H9 (cell line): ENCODE measurements around the gene EQTN. TPM values are rescaled to one million over a fixed set of nuclear protein-coding genes. Genes with fewer than 3 reads are reported as not detected.

Experiments
- DNase-seq: peaks from one replicate; pipeline ENCODE4 v3.0.0-alpha.2; 2017
- H2AFZ ChIP-seq: one replicate; pipeline ENCODE4 v1.6.1; 2013; ENCODE audit warnings: mild to moderate bottlenecking, low read length, control low read depth, moderate library complexity
- H2AK5ac ChIP-seq: 2 replicates; pipeline ENCODE4 v1.6.1; 2013; ENCODE audit warnings: low read length, control low read depth, mixed read lengths; ENCODE audit not compliant: insufficient read length
- H2BK120ac ChIP-seq: one replicate; pipeline ENCODE4 v1.6.1; 2013; ENCODE audit warnings: low read depth, mild to moderate bottlenecking, low read length, control low read depth, inconsistent platforms; ENCODE audit not compliant: poor library complexity, severe bottlenecking
- H2BK12ac ChIP-seq: 2 replicates; pipeline ENCODE4 v1.6.1; 2013; ENCODE audit warnings: low read length, control low read depth, mixed read lengths, low read depth; ENCODE audit not compliant: insufficient read length
- H2BK15ac ChIP-seq: 2 replicates; pipeline ENCODE4 v1.6.1; 2013; ENCODE audit warnings: low read depth, low read length, control low read depth
- H2BK20ac ChIP-seq: one replicate; pipeline ENCODE4 v1.6.1; 2013; ENCODE audit warnings: low read depth, mild to moderate bottlenecking, low read length, control low read depth, inconsistent platforms; ENCODE audit not compliant: poor library complexity, severe bottlenecking
- H2BK5ac ChIP-seq: 2 replicates; pipeline ENCODE4 v1.6.1; 2013; ENCODE audit warnings: low read length, control low read depth, mixed read lengths; ENCODE audit not compliant: insufficient read length
- H3K14ac ChIP-seq: 2 replicates; pipeline ENCODE4 v1.6.1; 2013; ENCODE audit warnings: low read length, control low read depth; ENCODE audit not compliant: insufficient read depth
- H3K18ac ChIP-seq: 2 replicates; pipeline ENCODE4 v1.6.1; 2013; ENCODE audit warnings: low read depth, mild to moderate bottlenecking, mixed read lengths, low read length, control low read depth; ENCODE audit not compliant: insufficient read length
- H3K23ac ChIP-seq: 2 replicates; pipeline ENCODE4 v1.6.1; 2013; ENCODE audit warnings: low read length, control low read depth, mixed read lengths, low read depth; ENCODE audit not compliant: insufficient read length
- H3K23me2 ChIP-seq: 2 replicates; pipeline ENCODE4 v1.6.1; 2013; ENCODE audit warnings: low read depth, mild to moderate bottlenecking, mixed read lengths, low read length, control low read depth; ENCODE audit not compliant: insufficient read length, poor library complexity, severe bottlenecking
- H3K27ac ChIP-seq: 2 replicates; pipeline ENCODE4 v1.5.1; 2013; ENCODE audit warnings: low read length, control low read depth, mixed read lengths, low read depth; ENCODE audit not compliant: insufficient read length
- H3K27me3 ChIP-seq: 2 replicates; pipeline ENCODE4 v1.6.1; 2013; ENCODE audit warnings: low read length, control low read depth, inconsistent platforms; ENCODE audit not compliant: insufficient read depth
- H3K4ac ChIP-seq: 2 replicates; pipeline ENCODE4 v1.6.1; 2013; ENCODE audit warnings: low read depth, mild to moderate bottlenecking, control low read depth, inconsistent platforms, low read length, moderate library complexity
- H3K4me1 ChIP-seq: 2 replicates; pipeline ENCODE4 v1.6.1; 2013; ENCODE audit warnings: low read length, control low read depth, inconsistent platforms; ENCODE audit not compliant: insufficient read depth
- H3K4me2 ChIP-seq: 2 replicates; pipeline ENCODE4 v1.6.1; 2013; ENCODE audit warnings: low read length, control low read depth, mixed read lengths; ENCODE audit not compliant: insufficient read length, insufficient read depth
- H3K56ac ChIP-seq: 2 replicates; pipeline ENCODE4 v1.6.1; 2013; ENCODE audit warnings: low read depth, mild to moderate bottlenecking, mixed read lengths, low read length, control low read depth; ENCODE audit not compliant: insufficient read length
- H3K79me1 ChIP-seq: 2 replicates; pipeline ENCODE4 v1.6.1; 2013; ENCODE audit warnings: low read depth, mild to moderate bottlenecking, moderate library complexity, low read length, control low read depth, inconsistent platforms; ENCODE audit not compliant: insufficient read depth, poor library complexity, severe bottlenecking
- H3K79me2 ChIP-seq: 2 replicates; pipeline ENCODE4 v1.6.1; 2013; ENCODE audit warnings: low read length, control low read depth, inconsistent platforms; ENCODE audit not compliant: insufficient read depth
- H3K9ac ChIP-seq: 2 replicates; pipeline ENCODE4 v1.6.1; 2013; ENCODE audit warnings: low read length, control low read depth, mixed read lengths; ENCODE audit not compliant: insufficient read length; ENCODE audit errors: extremely low read depth
- H3K9me3 ChIP-seq: one replicate; pipeline ENCODE4 v1.6.1; 2013; ENCODE audit warnings: low read depth, low read length, inconsistent platforms; ENCODE audit not compliant: control insufficient read depth
- H3T11ph ChIP-seq: one replicate; pipeline ENCODE4 v1.6.1; 2013; ENCODE audit warnings: mild to moderate bottlenecking, low read length, control low read depth, inconsistent platforms
- H4K20me1 ChIP-seq: one replicate; pipeline ENCODE4 v1.6.1; 2013; ENCODE audit not compliant: control insufficient read depth, insufficient read length, insufficient read depth
- H4K5ac ChIP-seq: 2 replicates; pipeline ENCODE4 v1.6.1; 2013; ENCODE audit warnings: low read depth, mild to moderate bottlenecking, mixed read lengths, low read length, control low read depth; ENCODE audit not compliant: insufficient read length
- H4K8ac ChIP-seq: replicated peaks from 2 replicates; pipeline ENCODE4 v1.6.1; 2013; ENCODE audit warnings: low read length, control low read depth, mixed read lengths, low read depth; ENCODE audit not compliant: insufficient read length
- H4K91ac ChIP-seq: 2 replicates; pipeline ENCODE4 v1.6.1; 2013; ENCODE audit warnings: low read depth, mild to moderate bottlenecking, moderate library complexity, mixed read lengths, low read length, control low read depth; ENCODE audit not compliant: insufficient read length
- H3K27ac Mint-ChIP-seq, 3 experiments: 2 replicates in 2 of 3; 3 replicates in 1 of 3; pipeline ENCODE4 v1.8.0; 2020 to 2021; ENCODE audit warnings: mixed read lengths in 3 of 3, mild to moderate bottlenecking in 1 of 3, moderate library complexity in 1 of 3
- H3K27me3 Mint-ChIP-seq: 2 replicates; pipeline ENCODE4 v1.8.0; 2021; ENCODE audit warnings: low read depth, mild to moderate bottlenecking, moderate library complexity, mixed read lengths
- H3K36me3 Mint-ChIP-seq, 3 experiments: 2 replicates in 2 of 3; 3 replicates in 1 of 3; pipeline ENCODE4 v1.8.0; 2020 to 2021; ENCODE audit warnings: low read depth in 3 of 3, mixed read lengths in 3 of 3; ENCODE audit not compliant: insufficient read depth in 1 of 3
- H3K4me1 Mint-ChIP-seq, 2 experiments: 2 replicates each; pipeline ENCODE4 v1.8.0; 2020; ENCODE audit warnings: mixed read lengths in 2 of 2
- H3K4me3 Mint-ChIP-seq, 2 experiments: 2 replicates in 1 of 2; 3 replicates in 1 of 2; pipeline ENCODE4 v1.8.0; 2020 to 2021; ENCODE audit warnings: mild to moderate bottlenecking in 2 of 2, mixed read lengths in 2 of 2, moderate library complexity in 1 of 2
- H3K9me3 Mint-ChIP-seq, 2 experiments: 2 replicates in 1 of 2; 3 replicates in 1 of 2; pipeline ENCODE4 v1.8.0; 2020; ENCODE audit warnings: mild to moderate bottlenecking in 2 of 2, mixed read lengths in 2 of 2, moderate library complexity in 1 of 2
- WGBS: extraction: QIAGEN DNeasy Blood & Tissue Kit; methylation state at CpG from one replicate; pipeline ENCODE4 v1.1.7; 2013; ENCODE audit warnings: missing lambda C conversion rate, low lambda C conversion rate, mixed read lengths; ENCODE audit not compliant: insufficient read length; ENCODE audit errors: extremely low coverage; 5-methylcytosine and 5-hydroxymethylcytosine counted together
- total RNA-seq: library from RNA; stranded (reverse); gene quantifications from 2 replicates; pipeline ENCODE4 v1.2.1, GENCODE V29; 2021
- TF ChIP-seq, protein P1 (sequence below): fragments of 200-600 bp; sonication (generic); conservative IDR thresholded peaks from 3 replicates; pipeline ENCODE4 v1.8.0; 2021; ENCODE audit warnings: antibody characterized with exemption, mild to moderate bottlenecking

EQTN gene
- total RNA-seq, 1 experiment from 2014 or later: not detected

DNA sequence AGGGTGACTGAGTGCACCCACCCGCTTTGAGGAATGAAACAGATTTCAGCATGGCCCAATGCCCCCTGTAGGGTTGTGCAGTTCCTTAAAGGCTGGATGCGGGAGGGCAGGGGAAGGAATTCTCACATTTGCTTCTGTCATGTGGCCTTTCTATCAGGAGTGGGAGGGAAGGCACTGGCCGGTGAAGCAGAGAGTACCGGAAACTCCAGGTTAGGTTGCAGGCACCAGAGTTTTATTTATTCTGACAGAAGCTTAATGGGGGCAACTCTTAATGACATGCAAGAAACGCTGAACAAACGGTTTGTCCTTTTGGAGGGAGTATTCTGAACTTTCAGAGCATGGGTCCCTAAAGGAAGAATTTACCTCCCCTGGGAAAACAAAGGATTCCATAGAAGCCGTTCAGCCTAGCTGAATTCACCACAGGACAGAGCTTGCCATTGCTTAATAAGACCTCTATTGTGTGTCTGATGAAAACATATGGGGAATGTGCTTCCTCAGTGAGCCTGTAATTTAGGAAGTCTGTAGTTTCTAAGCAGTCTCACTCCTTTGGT lies 44.1 kb upstream of the EQTN start:
- Histone ChIP-seq H3K23me2 (no peaks in the 10 kb centered on the region), H4K20me1 (no peaks in the 10 kb centered on the region), H2BK15ac (no peak overlapping the region), H3K9me3 (no peaks in the 10 kb centered on the region), H3K79me1 (no peaks in the 10 kb centered on the region), H4K5ac (no peak overlapping the region), H3K27ac (no peak overlapping the region), H3K4ac (no peak overlapping the region), H3K4me2 (no peak overlapping the region), H2BK12ac (no peak overlapping the region), H3K9ac (no peak overlapping the region), H3K79me2 (no peaks in the 10 kb centered on the region), H3K4me1 (peaks cover 11% of the 10 kb centered on the region), H2BK20ac (no peak overlapping the region), H3K14ac (0 out of 2 replicates have a peak overlapping the region, but pooled peaks have one; percentile 43), H2BK120ac (no peak overlapping the region), H3T11ph (no peak overlapping the region), H3K27me3 (no peaks in the 10 kb centered on the region), H3K56ac (no peak overlapping the region), H2AK5ac (no peak overlapping the region), H3K23ac (no peak overlapping the region), H2BK5ac (no peak overlapping the region), H4K91ac (no peak overlapping the region), H2AFZ (no peak overlapping the region), H3K18ac (no peak overlapping the region), H4K8ac (no peak overlapping the region)
- H3K4me3 Mint-ChIP-seq: no peak overlapping the region
- DNase-seq: no peak
- H3K4me1 Mint-ChIP-seq: peaks cover 26 to 43% of the 10 kb centered on the region in 2 experiments
- no CpG with 5 or more reads among the region's 7 CpGs for WGBS
- H3K9me3 Mint-ChIP-seq: peaks cover 12 to 14% of the 10 kb centered on the region in 2 experiments
- no peaks in the 10 kb centered on the region for H3K27me3 Mint-ChIP-seq
- peak overlapping the region in 2 of 3 experiments; percentile 62 to 81; a peak in 1 of 7 replicates for H3K27ac Mint-ChIP-seq
- TF ChIP-seq, protein P1, sequence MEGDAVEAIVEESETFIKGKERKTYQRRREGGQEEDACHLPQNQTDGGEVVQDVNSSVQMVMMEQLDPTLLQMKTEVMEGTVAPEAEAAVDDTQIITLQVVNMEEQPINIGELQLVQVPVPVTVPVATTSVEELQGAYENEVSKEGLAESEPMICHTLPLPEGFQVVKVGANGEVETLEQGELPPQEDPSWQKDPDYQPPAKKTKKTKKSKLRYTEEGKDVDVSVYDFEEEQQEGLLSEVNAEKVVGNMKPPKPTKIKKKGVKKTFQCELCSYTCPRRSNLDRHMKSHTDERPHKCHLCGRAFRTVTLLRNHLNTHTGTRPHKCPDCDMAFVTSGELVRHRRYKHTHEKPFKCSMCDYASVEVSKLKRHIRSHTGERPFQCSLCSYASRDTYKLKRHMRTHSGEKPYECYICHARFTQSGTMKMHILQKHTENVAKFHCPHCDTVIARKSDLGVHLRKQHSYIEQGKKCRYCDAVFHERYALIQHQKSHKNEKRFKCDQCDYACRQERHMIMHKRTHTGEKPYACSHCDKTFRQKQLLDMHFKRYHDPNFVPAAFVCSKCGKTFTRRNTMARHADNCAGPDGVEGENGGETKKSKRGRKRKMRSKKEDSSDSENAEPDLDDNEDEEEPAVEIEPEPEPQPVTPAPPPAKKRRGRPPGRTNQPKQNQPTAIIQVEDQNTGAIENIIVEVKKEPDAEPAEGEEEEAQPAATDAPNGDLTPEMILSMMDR: no peak
- peaks cover 10 to 16% (median 16%) of the 10 kb centered on the region in 3 experiments for H3K36me3 Mint-ChIP-seq
